HG03575 (cell line): ENCODE data around the gene ANGPTL7.

Experiments
- ATAC-seq: cut with Tn5 transposase; IDR thresholded peaks from one replicate; pipeline ENCODE4 v1.9.1; 2021; ENCODE audit not compliant: unreplicated experiment, insufficient number of reproducible peaks, low FRiP score; ENCODE audit errors: extremely low read depth

ANGPTL7 gene

GRCh38 chr1:11245248-11245647, 56.1 kb downstream of the ANGPTL7 start:
- no peak for ATAC-seq
